GM12878 (cell line): ENCODE measurements around the gene P4HA1.

Experiments used
- BACH1 ChIP-seq: fragments of 450-650 bp; IDR thresholded peaks from 2 replicates; pipeline ENCODE4 v1.6.1; 2017; ENCODE audit warnings: mild to moderate bottlenecking, borderline replicate concordance
- CHD2 ChIP-seq: IDR thresholded peaks from 2 replicates; pipeline ENCODE4 v1.6.1; 2011; ENCODE audit warnings: low read depth, low read length, improper control_type of control experiment, borderline replicate concordance
- CTCF ChIP-seq, 3 experiments: IDR thresholded peaks in 2 of 3; conservative IDR thresholded peaks in 1 of 3; 2 replicates each; pipeline ENCODE4 v1.5.1; 2011; ENCODE audit warnings: low read depth in 3 of 3, low read length in 3 of 3, mild to moderate bottlenecking in 3 of 3, control low read depth in 2 of 3, moderate library complexity in 2 of 3, inconsistent platforms in 1 of 3, mixed read lengths in 1 of 3; ENCODE audit not compliant: control insufficient read depth in 2 of 3, insufficient read depth in 1 of 3; ENCODE audit errors: extremely low read depth in 1 of 3
- POLR2A ChIP-seq: IDR thresholded peaks from 2 replicates; pipeline ENCODE4 v1.6.1; 2011; ENCODE audit warnings: low read depth, mild to moderate bottlenecking, low read length
- RCOR1 ChIP-seq: conservative IDR thresholded peaks from 2 replicates; pipeline ENCODE4 v1.6.1; 2012; ENCODE audit warnings: low read depth, low read length, improper control_type of control experiment
- REST ChIP-seq: IDR thresholded peaks from 2 replicates; pipeline ENCODE4 v1.6.1; 2012; ENCODE audit warnings: mild to moderate bottlenecking, low read depth, low read length
- SUZ12 ChIP-seq: fragments of 200-600 bp; sonication (generic); IDR thresholded peaks from one replicate; pipeline ENCODE4 v1.6.1; 2018; ENCODE audit warnings: antibody characterized with exemption, mild to moderate bottlenecking; ENCODE audit not compliant: unreplicated experiment
- TARDBP ChIP-seq: IDR thresholded peaks from 2 replicates; pipeline ENCODE4 v1.6.1; 2016; ENCODE audit warnings: borderline replicate concordance
- TBL1XR1 ChIP-seq: IDR thresholded peaks from 2 replicates; pipeline ENCODE4 v1.6.1; 2012; ENCODE audit warnings: low read depth, low read length, improper control_type of control experiment
- YY1 ChIP-seq: IDR thresholded peaks from 2 replicates; pipeline ENCODE4 v1.6.1; 2011; ENCODE audit warnings: low read depth, mild to moderate bottlenecking, low read length

- no peak for TF ChIP-seq REST
- TF ChIP-seq CHD2: no peak
- no peak for TF ChIP-seq TARDBP
- no peak for TF ChIP-seq CTCF (IDR thresholded peaks at IDR 0.05 in 2 of 3, conservative IDR thresholded peaks at IDR 0.05 in 1 of 3; ENCODE audit: control insufficient read depth in 2 of 3, extremely low read depth in 1 of 3, insufficient read depth in 1 of 3, low read depth in 3 of 3, low read length in 3 of 3)
- TF ChIP-seq TBL1XR1: no peak
- TF ChIP-seq SUZ12: no peak
- TF ChIP-seq POLR2A: no peak
- no peak for TF ChIP-seq RCOR1
- no peak for TF ChIP-seq BACH1
- TF ChIP-seq YY1: no peak
Measured at GRCh38 chr10:73019100-73019499, 77.6 kb downstream of the P4HA1 start.
